GM18868 (cell line): Measurements from ENCODE around the gene FSTL4.
"Not testable (repeated sequence)": the region's sequence is repeated elsewhere in the genome, so short reads cannot be mapped to it uniquely, and the experiment has no call there.

Source experiments
- ATAC-seq: cut with Tn5 transposase; IDR thresholded peaks from one replicate; pipeline ENCODE4 v1.9.1; 2021; ENCODE audit warnings: mild to moderate bottlenecking, moderate library complexity; ENCODE audit not compliant: unreplicated experiment

Gene FSTL4

DNA sequence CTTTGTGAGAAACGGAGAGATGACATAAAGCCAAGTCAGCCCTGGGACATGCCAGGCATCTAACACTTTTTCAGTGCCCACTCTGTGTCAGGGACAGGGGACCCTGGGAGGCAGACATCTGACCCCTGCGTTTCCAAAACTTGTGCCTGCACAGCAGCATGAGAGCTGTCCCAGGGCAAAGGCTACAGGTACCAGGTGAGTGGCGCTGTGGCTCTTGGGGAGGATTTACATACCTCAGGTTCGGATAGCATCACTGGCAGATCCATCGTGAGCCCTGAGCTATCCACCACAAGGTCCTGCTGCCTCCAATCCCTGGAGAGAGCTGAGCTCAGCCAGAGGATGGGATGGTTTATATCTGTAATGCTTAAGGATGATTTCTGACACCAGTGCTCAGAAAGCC, 52.4 kb downstream of the FSTL4 start:
- ATAC-seq: no peak

DNA sequence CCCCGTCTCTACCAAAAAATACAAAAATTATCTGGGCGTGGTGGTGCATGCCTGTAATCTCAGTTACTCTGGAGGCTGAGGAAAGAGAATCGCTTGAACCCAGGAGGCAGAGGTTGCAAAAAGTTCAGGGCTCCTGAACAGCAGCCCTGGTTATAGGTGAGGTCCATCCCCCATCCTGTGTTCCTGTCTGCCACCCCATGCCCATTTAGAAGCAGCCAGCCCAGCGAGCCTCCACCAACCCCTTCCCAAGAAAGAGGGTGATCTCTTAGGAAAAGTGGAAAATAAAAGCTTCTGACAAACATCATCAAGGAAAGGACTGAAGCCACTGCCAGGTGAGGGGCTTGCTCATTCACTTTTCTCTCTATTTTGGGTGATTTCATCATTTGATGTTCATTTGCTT, 55.8 kb downstream of the FSTL4 start:
- ATAC-seq: no peak

DNA sequence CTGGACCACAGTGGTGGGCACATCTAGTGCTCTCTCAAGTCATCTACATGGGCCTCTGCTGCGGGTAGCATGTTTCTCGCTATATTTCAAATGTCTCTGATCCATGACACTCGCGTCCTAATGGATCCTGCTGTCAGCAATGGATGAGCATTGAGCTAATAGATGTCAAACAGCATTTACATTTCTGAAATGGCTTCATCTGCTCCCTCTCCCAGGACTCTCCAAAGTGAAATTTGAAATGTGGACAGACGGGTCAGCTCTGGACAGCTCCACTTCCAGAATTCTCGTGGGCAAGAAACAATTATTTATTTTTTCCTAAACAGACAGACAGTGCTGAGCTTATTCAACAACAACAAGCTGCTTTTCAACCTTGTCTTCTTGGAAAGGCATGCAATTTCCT, 58.1 kb downstream of the FSTL4 start:
- ATAC-seq: no peak

DNA sequence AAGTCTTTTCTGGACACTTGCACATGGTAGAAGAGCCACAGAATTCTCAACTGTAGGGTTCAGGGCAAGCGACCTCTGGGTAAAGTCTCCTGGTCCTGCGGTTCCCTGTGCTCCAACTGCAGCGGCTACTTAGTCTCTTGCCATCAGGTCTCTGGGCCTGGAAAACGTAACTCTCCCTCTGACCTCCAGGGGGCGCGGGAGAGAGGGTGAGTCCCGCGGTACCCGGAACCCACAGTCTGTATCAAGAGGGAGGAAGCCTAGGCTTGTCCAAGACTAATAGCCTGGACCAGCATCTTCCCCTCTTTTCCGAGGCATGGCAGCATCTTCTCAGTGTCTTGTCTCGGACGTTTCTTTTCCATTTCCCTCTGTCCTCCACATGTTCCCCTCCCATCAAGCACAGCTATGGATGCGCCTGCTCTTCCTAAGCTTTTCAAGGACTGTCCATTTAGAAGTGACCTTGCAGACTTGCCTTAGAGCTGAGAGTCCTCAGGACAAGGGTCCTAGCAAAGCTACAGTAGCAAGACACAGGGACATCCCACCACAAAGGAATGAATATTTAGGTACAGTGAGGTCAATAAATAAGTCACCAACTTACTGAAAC, 59.3 kb downstream of the FSTL4 start:
- peak; percentile 53 for ATAC-seq

DNA sequence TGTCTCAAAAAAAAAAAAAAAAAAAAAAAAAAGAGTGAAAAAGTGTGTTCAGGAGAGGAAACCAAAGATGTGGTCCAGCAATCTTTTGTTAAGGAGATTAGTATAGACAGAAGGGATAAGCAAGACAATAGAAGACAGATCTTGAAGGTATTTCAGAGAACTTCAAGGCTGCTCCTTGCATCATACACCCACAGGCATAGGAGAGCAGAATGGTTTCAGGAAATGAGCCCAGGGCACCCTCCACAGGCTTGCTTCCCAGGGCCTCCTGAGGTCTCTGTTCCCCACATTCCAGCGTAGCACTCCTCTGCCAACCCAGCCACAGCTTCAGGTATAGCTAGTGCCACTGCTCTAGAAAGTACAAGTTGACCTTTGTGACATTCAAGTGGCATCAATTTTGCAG, 65.8 kb downstream of the FSTL4 start:
- no peak for ATAC-seq

DNA sequence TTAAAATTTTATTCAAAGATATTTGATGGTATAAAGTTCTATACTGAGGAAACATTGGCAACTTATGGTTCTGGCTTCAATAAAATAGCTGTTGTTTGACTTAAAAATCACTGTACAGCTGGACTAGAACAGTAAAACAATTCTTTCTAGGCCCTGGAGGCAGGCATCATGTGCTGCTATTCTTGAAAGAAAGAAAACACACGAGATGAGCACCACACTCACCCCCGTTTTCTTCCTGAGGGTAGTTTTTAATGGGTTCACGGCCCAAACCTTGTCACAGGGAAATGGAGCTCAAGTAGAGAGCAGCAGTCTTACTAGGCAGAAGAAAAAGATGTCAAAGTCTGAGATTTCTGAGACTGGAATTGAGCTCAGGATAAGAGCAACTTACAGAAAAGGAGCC, 68.0 kb downstream of the FSTL4 start:
- no peak for ATAC-seq

DNA sequence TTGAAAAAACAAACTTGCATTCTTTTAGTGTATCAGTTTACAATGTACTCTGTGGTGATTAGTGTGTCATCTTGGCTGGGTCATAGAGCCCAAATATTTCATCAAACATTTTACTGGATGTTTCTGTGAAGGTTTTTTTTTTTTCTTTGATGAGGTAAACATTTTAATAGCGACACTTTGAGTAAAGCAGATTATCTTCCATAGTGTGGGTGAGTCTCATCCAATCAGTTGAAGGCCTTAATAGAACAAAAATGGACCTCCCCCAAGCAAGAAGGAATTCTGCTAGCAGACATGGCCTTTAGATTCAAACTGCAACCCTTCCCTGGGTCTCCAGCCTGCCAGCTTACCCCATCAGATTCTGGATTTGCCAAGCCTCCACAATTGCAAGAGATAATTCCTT, 72.5 kb downstream of the FSTL4 start:
- ATAC-seq: no peak

DNA sequence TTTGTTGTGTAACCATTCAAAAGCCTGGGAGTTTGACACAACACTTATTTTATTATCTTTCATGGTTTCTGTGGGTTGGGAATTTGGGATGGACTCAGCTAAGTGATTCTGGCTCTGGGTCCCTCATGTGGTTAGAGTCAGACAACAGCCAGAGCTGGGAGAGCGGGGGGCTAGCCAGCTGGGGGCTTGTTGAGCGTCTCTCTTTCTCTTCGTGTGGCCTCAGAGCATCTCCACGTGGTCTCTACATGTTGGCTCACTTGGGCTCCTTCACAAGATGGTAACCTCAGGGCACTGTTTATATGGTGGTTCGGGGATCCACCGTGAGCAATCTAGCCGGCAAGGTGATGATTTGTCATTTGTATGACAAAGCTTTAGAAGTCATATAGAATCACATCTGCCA, 73.6 kb downstream of the FSTL4 start:
- ATAC-seq: no peak

DNA sequence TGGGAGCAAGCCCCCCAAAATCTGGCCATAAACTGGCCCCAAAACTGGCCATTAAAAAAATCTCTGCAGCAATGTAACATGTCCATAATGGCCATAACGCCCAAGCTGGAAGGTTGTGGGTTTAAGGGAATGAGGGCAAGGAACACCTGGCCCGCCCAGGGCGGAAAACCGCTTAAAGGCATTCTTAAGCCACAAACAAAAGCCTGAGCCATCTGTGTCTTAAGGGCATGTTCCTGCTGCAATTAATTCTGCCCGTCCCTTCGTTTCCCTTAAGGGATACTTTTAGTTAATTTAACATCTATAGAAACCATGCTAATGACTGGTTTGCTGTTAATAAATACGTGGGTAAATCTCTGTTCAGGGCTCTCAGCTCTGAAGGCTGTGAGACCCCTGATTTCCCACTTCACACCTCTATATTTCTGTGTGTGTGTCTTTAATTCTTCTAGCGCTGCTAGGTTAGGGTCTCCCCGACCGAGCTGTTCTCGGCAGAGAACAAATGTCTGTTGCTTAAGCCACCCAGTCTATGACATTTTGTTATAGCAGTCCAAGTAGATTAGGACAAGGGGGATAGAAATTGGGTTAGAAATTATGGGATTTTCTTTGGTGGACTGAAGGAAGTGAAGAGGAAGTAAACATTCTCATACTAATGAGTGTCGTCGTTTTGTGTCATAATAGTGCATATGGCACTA, 77.0 kb downstream of the FSTL4 start:
- ATAC-seq: not testable (repeated sequence)

DNA sequence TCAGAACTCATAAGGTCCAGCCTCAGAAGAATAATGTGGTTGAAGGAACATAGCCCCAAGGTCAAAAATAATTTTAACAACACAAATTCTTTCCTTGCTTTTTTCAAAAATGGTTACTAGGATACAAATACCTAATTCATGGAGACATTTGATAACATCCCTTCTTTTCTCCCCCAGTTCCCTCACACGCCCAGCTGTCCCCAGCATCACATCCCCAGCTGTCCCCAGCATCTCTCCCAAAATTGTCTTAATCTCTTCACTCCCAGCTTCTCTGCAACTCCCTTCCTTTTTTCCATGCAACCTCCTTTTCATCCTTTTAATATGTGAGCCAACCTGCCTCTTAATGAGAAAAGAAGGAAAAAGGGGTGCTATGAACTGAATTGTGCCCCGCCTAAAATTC, 77.8 kb downstream of the FSTL4 start:
- no peak for ATAC-seq

DNA sequence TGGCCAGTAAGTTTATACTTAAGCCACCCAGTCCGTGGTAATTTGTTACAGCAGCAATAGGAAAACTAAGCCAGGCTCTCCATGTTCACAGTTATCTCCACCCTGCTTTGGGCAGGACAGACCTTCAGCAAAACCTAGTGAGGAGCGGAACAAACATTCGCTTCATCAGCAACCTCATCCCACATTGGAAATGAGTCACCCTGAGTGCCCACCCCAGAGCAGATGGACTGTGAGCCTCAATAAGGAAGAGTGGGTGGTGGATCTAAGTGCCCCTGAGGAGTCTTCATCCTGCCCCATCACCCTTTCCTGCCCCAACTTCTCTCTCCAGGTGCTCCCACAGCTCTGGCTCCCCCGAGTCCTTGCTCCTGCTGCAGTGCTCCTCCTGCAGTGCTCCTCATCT, 78.8 kb downstream of the FSTL4 start:
- ATAC-seq: no peak

DNA sequence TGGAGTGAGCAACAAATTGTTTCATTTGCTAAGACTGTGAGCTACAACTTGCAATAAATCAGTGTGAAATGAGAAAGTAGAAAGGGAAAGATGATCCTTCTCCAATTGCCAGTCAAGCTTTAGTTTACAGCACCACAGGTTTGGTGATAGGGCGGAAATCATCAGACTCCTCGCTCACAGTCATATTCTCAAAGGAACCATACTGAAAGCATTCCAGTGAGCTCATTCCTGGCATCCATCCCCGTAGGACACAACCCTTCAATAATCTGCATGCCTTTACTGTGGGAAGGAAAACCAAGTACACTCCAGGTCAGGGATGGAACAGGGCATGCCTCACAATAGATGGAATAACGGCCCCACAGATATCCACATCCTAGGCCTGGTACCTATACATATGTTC, 80.7 kb downstream of the FSTL4 start:
- no peak for ATAC-seq

DNA sequence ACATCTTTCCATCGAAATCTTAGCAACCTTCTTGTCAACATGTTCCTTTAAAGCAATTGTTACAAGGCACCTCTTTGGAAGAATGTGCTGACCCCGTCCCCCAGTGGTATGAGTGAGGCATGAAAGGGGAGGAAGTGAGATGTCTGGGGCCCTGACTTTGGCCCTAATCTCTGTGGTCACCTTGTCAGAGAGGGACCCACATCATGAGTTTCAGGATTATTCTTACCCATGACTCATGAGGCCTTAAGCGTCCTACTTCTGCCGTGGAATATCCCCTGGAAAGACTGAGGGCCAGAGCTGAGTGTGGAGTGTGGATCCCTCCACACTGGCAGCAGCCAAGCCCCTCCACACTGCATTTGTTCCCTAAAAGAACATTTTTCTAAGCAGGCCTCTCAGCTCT, 81.2 kb downstream of the FSTL4 start:
- ATAC-seq: peak; percentile 78

DNA sequence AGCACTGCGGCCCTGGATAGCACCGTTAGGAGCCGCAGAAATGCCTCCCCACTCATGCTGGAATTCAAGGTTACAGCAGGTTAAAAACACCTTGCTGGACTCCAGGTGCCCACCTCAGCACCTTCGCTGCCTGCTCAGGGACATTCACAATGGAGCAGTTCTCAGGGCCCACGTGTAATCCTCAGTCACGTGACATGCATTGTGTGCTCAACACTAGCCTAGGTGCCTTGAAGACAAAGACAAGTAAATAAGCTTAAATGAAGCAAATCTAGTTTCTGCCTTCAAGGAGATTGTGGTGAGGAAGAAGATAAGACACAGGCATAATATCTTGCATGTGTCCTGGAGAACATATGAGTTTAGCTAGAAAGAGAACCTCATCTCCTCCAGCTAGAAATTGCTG, 82.1 kb downstream of the FSTL4 start:
- no peak for ATAC-seq

DNA sequence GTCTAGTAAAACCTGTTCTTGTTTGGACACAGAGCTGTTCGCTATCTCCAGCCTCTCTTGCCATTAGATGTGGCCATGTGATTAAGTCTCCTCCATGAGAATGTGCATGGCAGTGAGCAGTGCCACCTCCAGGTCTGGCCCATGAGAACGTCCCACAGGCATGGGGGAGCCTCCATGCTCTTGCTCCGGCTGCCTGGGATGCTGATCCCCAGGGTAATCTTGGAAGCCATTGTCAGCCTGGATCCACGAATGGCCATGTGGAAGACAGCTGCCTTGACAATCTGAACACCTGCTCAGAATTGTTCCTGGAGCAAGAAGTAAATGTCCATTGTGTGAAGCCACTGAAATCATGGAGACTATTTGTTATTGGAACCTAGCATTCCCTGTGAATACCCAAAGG, 83.5 kb downstream of the FSTL4 start:
- ATAC-seq: no peak

DNA sequence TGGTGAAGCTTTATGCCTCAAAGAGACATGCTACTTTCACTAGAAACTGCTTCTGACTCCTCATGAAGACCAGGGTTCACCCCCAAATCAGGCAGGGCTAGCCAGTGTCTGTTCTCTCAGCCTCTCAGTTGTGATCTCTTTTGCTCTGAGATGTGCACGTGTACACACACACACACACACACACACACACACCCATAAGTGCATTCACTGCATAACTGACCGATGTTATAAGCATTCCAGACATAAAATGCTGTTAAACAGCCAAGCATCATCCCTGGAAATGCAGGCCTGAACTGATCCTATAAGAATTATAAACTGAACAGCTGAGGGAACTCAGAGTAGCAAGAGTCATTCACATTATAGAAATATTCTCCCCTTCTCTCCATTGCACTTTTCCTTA, 85.0 kb downstream of the FSTL4 start:
- ATAC-seq: no peak

DNA sequence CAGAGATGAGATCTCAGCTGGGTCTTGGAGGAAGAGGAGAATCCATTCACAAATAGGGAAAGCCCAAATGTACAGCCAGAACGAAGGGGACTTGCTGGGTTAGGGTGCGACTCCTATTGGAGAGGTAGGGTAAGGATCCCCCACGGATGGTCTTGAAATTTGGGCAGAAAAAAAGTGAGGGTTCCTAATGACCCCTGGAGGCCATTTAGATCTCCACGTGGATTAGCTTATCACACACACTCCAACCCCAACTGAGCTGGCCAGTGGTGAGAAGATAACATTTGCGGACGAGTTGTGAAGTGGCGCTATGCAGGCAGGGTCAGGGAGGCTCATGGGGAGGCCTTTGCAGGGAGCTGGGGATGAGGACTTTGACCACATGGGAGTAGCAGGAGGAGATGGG, 86.0 kb downstream of the FSTL4 start:
- ATAC-seq: no peak

DNA sequence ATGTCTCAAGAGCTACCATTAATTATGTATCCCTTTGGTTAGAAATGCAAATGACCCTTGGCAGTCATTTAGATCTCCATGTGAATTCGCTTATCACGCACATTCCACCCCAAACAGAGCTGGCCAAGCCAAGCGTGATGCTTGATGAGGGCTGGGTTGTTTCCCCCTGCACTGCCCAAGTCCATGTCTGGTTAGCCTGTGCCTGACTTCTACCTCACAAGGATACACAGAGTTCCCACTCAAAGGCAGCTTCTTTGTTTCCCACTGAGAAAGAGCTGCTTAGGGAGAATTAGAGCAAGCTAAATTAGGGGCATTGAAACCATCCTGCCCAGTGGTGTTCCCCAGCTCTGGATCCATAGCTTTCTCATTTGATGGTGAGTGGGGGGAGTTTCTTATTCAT, 87.2 kb downstream of the FSTL4 start:
- ATAC-seq: no peak

DNA sequence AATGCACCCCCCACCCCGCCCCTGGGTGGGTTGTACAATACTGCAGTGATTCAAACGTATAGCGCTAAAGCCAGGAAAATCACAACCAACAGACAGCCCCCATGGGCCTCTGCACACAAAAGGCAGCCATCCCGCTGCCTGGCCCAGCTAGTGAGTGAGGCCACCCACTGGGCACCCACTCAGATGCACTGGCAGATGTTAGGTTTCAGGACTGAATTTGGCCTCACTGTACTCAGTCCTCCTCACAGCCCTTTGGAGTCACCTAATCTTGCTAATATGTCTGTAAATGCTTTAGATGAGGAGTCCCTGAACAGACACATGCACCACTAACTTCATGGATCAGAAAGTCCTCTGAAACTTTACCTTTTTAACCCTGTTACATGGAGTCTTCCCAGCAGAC, 87.7 kb downstream of the FSTL4 start:
- ATAC-seq: no peak

DNA sequence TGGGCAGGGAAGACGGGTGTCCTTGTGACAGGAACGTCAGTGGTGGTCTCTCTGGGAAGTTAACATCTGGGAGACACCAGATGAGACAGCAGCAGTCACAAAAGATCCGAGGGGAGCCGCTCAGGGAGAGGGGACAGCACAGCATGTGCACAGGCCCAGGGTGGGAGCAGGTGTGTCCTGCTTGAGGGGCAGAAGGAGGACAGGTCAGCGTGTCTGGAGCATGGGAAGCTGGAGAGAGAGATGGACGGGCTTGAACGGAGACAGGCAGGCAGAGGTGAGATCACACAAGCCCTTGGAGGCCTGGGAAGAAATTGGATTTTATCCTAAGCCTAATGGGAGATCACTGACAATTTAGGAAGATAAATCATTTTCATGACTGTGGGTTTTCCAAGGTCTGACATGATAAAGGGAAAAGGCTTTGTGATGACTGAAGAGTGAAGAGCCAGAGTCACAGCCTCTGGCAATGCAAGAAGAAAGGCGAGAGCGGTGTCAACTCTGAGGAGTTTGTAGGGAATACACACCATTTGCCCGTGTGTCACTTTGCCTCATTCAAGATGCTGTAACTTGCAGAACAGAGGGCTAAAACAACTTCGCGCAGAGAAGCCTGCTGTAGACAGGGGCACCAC, 88.3 kb downstream of the FSTL4 start:
- no peak for ATAC-seq

DNA sequence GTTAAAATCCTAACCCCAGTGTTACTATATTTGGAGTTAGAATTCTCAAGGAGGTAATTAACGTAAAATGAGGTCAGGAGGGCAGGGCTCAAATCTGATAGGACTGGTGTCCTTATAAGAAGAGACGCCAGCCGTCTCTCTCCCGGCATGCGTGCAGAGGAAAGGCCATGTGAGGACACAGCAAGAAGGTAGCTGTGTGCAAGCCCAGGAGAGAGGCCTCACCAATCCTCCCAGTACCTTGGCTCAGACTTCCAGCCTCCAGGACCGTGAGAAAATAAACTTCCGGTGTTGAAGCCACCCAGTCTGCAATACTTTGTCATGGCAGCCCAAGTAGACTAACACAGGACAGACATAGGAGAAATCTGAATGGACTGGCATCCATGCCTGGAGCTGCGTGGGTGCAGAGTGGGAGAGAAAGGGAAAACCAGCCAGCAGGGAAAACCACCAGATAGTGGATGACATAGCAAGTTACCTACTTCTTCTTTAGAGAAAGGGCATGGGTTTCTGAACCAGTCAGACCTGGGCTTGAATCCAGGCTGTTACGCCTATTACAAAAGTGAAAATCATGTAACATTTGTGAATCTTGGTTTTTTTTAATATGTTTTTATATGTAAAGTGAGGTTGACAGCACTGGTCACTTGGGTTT, 89.2 kb downstream of the FSTL4 start:
- ATAC-seq: no peak

DNA sequence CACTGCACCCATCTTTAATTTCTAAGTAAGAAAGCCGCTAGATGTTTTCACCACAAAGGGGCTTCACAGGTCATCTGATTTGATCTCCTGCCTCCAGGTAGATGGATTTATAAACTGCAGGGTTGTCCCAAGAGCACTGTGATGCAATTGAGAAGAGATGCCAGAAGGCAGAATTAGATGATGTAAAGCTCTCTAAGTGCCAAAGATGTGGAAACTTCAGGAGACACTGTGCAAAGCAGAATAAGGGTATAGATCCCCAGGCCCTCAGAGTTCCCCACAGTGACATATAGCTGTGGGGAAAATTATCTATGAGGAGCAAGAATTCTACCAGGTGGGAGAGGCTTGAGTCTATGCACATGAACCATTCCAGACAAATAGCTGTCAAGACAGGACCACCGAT, 90.5 kb downstream of the FSTL4 start:
- ATAC-seq: no peak
